GM11168 (cell line): ENCODE data around the gene CD69.

ENCODE experiments used
- in situ Hi-C: fragments of 300-500 bp; cut with MboI; formaldehyde crosslinking; loops from one replicate; pipeline ENCODE4 v1.12.0; 2022; ENCODE audit warnings: low sequenced_read_pairs; ENCODE audit not compliant: unreplicated experiment

Gene CD69

DNA sequence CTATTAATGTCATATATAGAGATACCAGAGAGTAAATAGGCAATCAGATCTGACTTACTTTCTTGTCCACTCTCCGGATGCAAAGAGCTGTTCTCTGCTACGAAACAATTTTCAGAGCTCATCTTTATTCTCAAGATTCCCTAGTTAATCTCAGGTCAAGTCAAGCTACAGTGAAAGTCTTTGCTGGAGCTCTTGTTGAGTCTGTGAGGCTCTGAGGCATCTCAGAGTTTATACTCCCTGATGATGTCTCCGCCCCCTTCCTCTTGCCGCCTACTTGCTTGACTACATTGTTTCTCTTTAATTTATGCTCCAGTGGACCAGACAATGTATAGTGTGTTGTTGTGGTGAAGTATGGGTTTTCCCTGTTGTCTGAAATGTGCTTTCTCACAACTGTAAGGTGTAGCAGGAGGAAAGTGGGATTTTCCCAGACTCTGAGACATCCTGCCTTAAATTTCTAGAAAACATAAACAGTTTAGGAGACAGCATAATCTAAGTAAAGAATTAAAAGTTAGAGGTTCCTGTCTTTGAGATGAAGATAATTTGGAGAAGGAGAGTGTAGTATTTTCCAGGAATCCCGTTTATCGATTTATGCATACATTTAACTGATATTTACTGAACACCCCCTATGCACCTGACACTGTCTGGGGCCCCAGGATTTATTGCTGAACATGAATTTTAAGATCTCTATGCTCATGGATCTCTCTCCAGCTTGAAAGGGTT is at the start of gene CD69:
TSS of gene CD69 (minus strand) at position 203 of the 720 bp plus-strand sequence. CDS start at position 122, 81 bp downstream.
- in situ Hi-C loops = no loop called here

DNA sequence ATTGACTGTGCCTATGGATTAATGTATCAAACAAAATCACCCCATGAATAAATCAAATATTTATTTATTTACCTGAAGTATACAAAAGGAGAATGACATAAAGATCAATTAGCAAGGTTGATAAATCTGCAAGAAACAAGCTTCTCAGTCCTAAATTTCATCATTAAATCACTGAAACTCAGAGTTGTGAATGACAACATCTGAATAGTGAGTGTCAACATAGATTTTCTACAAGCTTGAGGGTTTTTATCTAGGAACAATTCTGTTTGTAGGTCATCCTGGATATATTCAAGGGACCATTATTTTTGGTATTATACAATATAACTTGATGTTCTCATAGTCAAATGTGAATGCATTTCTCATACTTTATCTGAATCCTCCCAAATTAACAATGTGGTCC is 49.2 kb upstream of the CD69 start:
- in situ Hi-C loops = loop anchor here (25.0 kb wide), 1 partner anchor 327 kb away; the partner anchor contains the start of gene CLEC7A

DNA sequence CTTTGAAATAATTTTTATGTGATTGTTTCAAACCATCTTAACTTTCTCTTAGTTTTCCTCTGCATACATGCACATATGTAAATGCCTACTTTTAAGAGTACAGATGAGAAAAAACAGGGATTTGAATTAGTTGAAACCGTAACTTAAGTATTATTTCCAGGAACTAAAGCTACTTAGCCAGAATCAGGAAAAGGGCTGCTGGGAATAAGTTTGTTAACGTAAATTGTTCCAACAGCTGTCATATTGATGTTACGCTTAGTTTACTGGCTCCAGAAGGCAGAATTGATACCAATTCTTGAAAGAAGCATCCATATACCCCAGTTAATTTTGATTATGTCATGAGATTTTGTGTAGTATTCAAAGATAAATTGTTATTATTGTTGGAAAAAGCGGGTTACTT is 48.6 kb upstream of the CD69 start:
- in situ Hi-C loops = loop anchor here (25.0 kb wide), 1 partner anchor 328 kb away; the partner anchor contains the start of gene CLEC7A

DNA sequence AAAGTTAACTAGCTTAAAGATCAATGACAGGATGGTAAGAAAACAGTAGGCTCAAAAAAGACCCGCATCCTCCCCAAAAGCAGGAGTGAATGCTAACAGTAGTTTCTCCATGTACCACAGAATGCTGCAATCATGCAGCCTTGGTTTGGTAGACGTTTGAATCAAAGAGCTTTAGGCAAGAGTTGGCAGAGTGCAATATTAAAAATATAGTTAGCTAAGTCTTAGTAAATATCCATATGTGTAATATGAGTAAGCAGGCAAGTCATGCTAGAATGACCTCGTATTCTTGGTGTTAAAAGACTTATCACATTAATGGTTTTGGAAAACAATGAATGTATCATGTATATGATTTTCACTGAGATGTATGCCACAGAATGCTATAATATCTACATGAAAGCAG is 47.8 kb upstream of the CD69 start:
- in situ Hi-C loops = loop anchor here (25.0 kb wide), 1 partner anchor 329 kb away; the partner anchor contains the start of gene CLEC7A

DNA sequence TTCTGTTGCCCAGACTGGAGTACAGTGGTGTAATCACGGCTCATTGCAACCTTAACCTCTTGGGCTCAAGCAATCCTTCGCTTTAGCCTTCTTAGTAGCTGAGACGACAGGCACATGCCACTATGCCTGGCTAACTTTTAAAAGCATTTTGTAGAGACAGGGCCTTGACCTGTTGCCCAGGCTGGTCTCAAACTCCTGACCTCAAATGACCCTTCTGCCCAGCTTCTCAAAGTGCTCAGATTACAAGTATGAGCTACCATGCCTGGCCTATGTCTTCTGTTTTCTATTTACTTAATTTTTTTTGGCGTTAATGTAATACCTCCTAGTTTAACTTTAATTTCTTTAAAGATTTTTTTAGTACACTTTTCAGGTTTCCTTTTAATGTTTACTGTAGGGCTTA is 46.0 kb upstream of the CD69 start:
- in situ Hi-C loops = loop anchor here (25.0 kb wide), 1 partner anchor 331 kb away; the partner anchor contains the start of gene CLEC7A

DNA sequence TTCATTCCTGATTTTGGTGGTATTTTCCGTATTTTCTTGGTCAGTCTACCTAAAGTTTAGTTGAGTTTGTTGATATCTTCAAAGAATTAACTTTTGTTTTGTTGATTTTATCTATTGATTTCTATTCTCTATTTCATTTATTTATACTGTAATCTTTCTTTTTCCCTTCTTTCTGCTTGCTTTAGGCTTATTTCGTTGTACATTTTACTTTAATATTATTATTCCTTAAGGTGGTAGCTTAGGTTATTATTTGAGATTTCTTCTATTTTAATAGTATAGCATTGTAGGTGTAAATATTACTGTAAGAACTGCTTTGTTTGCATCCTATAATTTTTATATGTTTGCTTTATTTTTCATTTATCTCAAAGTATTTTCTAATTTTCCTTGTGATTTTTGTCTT is 45.2 kb upstream of the CD69 start:
- in situ Hi-C loops = loop anchor here (25.0 kb wide), 1 partner anchor 331 kb away; the partner anchor contains the start of gene CLEC7A

DNA sequence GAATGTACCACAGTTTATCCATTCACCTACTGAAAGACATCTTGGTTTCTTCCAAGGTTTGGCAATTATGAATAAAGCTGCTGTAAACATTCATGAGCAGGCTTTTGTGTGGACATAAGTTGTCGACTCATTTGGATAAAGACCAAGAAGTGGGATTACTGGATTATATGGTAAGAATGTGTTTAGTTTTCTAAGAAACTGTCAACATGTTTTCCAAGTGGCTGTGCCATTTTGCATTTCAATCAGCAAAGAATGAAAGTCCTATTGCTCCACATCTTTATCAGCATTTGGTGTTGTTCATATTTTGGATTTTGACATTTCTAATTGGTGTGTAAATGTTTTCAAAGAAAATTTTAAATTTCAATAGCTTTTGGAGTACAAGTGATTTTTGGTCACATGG is 39.3 kb upstream of the CD69 start:
- in situ Hi-C loops = loop anchor here (5.0 to 25.0 kb wide), 2 partner anchors 48 to 337 kb away; partner anchors contain the start of gene CLEC7A

DNA sequence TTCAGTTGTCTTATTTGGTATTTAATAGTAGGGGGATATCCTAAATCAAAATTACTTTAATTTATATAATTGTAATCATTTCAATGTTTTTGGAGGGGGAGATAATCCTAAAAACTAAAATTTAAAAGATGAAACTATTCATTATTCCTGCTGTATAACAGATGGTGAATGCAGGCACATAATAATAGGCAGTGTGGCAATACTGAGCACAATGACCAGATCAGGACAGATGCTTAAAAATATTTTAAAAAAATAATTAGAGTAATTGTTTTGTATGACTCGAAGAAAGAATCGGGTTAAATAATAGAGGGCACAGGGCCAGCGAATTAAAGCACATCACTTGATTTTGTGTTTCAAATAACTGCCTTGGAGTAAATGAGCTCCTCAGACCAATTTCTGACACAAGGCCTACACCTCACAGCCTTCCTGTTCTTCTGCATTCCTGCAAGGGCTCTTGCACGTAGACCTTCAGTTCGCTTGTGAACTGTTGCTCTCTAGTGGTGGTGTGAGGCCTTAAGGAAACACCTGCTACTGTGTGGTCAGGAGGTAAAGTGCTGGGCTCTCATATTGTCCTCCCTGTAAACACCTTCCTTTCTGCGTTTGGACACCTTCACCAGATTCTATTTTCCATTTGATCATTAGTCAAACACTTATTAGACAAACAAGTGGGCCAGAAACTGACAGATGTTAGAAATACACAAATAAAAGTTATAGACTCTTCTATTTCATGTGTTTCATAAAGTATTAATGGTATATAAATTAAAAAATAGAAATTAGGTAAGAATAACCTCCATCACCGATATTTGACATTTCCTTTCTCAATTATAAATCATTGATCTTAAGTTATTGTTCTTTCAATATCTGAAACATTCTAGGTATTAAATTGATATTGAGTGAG is 37.3 kb upstream of the CD69 start:
- in situ Hi-C loops = loop anchor here (5.0 kb wide), 1 partner anchor 46 kb away; no protein-coding TSS in a partner anchor

DNA sequence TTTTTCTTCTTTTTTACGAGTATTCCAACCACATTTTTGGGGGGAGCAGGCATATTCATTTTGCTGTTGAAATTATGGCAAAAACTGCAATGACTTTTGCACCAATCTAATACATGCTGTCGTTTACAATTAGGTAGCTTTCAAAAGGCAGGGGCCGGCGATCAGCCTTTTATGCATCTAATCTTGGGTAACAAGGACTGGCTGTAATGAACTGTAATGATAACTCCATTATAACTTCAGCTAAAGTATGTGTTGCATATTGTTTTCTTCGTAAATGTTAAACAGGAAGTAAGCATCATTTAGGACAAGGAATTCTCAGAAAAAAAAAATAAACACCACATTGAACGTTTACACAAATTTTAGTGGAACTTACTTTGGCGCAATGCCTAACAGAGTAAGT is 36.3 kb upstream of the CD69 start:
- in situ Hi-C loops = loop anchor here (5.0 kb wide), 1 partner anchor 45 kb away; no protein-coding TSS in a partner anchor

DNA sequence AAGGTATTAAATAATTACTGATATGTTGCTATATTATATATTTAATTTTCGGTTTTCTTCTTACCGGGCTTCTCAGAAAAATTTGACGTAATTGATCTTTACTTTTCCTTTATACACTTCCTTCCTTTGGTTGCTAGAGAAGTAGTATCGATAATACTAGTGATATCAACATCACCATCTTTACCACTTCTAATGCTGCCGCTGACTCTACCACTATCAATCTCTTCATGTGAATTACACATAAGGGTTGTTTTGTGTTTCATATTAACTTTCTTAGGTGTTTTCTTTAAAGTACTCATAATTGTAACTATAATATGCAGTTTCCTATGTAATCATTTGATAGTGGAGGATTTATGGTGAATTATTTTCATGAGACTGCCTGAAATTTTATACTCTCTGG is 35.6 kb upstream of the CD69 start:
- in situ Hi-C loops = loop anchor here (5.0 kb wide), 1 partner anchor 44 kb away; no protein-coding TSS in a partner anchor

DNA sequence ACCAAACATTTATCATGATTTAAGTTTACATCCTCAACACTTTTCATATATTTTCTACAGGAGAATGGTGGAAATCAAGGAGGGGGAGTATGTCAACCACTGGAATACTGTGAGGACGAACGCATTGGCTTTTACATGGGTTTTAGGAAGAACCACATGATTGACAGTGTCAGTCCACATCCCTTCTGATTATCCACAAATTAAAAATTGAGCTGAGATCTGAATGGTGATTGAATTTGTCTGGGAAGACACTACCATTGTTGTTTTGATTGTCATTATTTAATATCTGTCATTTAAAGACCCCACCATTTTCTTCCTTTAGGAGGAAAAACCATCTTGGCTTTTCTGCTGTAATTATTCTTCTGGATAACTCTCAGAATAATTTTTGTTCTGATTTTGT is 35.2 kb upstream of the CD69 start:
- in situ Hi-C loops = loop anchor here (5.0 kb wide), 1 partner anchor 44 kb away; no protein-coding TSS in a partner anchor

DNA sequence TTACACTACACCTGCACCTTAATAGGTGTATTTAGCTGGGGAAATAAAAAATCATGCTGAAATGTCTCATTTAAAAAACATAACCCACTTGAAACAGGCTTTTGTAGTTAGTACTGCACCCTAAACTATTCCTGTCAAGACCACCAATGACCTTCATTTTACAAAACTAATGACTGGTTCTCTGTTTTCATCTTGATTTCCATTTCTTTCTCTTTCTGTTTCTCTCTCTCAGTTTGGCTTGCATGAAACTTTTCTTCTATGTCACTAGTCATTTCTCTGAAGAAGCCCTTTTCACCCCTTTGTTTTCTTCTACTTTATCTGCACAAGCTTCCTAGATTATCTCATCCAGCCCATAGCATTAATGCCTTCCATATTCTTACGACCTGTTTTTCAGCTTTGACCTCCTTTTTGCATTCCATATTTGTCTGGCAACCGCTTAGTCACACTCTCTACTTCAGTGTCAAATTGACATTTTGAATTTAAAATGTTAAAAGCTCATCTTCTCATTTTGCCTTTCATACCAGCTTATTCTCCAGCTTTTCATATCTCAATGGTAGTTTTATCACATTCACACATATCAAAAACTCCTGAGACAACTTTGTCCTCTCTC is 33.9 kb upstream of the CD69 start:
- in situ Hi-C loops = loop anchor here (5.0 kb wide), 1 partner anchor 42 kb away; no protein-coding TSS in a partner anchor

DNA sequence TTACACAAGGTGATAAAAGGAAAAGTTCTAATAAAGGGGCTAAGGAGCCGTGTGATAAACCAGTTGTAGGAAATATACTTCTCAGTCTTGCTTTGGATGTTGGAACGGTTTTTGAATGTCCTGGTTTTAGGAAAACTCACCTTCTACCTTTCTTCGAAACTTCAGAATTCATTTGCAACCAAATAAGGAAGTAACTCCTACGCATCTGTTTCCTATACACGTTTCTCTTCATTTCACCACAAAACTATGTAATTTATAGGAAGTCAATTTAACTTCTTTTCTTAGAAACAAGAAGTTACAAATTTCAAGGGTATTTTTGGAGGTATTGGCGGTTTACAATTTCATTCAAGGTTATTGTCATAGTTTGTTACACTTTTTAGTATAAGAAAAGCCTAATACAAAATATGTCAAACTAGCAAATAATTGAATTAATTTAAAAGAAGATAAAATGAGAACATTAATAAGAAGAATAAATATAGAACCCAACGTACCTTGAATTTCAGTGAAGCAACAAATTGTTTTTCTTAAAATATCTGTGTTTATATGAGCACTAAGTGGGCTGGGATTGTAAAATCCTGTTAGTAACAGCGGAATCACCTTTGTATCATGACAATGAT is 33.2 kb upstream of the CD69 start:
- in situ Hi-C loops = no loop called here

DNA sequence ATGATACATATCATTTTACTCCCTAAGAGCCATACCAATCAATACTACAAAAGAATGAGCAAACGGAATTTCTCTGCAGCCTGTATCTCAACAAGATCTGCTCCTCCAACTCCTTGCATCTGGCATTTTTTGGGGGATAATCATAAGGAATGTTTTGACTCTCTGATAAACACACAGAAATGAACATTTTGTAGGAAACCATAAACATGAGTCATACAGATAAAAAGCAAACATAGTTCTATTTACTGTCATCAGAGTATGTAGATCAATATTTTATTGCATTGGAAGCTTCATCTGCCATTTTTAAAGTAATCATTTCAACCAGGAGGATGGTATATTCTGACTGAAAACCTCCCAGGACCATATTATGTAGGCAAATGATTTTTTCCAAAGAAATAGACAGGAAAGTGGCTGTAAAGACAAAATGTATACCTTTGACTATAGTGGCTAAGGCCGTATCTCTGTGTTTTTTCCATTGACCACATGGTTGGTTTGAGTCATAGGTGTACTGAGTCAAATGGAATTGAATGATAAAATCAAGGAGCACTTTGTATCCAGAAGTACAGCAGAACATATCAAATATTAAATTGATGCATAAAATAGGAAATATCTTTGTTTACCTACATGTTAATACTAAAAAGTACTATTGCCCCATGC is 32.4 kb upstream of the CD69 start:
- in situ Hi-C loops = no loop called here

DNA sequence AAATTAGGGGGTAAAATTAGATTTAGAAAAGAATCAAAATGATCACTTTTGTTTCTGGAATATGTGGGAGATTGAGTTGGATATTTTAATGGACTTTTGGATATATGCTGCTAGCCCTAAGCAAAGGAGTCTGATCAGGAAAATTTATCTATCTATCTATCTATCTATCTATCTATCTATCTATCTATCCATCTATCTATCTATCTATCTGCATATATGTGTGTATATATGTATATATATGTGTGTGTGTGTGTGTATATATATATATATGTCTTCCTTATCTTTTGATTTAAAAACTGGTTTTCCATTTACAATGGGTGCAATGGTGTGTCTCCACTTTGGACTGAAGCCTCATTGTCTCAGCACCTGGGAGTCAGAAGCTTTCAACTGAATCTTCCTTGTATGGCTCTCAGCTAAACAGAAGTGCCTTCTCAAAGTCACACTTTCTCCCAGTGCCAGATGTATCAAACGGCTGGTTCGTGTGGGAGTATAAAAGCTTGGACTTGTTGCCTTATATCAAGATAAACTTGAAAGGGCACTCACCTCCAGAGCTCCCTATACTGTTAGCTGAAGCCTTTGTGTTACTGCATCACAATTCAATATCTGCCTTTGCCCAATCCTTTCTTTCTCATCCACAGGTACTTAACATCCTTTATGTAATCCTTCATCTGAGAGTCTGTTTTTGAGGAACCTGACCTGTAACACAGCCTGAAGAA is 31.6 kb upstream of the CD69 start:
- in situ Hi-C loops = no loop called here

DNA sequence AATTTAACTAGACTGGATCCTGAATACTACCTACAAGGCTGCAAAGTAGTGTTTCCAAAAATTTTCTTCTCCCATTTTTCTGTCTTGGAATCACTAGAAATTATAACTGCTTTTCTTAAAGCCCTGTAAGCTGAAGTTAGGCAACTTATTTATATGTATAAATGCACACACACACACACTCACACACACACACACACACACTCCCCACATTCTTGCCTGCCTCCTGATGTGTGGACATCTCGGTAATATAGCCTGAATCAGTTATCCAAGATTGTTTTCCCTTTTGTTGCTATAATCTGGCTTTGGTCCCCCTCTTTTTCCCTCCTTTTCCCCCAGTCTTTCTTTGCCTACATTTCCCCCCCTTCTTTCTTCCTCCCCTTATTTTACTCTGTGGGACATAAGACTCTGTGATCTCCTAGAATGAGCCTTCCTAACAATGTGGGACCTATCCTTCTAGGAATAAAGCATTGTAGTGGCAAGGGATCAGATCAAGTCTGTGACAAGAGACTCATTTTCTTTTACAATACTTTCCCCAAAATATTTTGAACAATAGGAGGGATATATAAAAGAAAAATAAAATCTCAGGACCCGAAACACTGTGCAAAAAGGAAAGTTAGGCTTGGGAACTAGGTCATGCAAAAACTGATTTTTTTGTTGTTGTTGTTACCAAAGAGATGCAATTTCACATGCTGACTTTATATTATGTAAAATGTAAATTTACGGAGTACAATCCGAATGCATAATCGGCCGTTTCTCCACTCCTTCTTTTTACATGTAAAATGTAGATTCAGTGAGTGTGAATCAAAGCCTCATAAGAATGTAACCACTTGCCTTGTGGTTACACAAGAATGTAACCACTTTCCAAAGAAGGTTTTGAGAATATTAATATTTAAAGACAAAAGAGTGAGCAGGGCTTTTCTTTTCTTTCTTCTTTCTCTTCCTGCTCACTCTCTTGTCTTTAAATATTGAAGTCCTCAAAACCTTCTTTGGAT is 26.3 kb upstream of the CD69 start:
- in situ Hi-C loops = no loop called here

DNA sequence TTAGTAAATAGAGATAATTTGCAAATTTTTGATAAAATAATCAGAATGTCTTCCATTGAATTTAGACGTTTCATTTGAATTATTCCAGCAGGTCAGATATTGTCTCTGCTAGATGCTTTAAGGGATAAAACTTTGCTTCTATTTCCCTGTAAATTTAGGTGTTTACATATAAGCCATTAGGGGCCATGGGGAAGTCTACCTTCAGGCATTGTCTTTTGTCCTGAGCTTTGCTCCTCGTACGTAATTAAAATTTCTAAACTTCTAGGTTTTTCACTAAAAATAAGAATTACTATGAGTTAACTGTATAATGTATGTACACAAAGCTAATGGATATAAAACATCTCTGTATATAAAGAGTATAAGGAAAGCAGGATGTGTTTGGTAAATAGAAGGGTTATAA is 24.1 kb upstream of the CD69 start:
- in situ Hi-C loops = no loop called here
